RCC 7860 (cell line): ENCODE data around the gene SV2B.

ENCODE experiments used
- DNase-seq: peaks from one replicate; pipeline ENCODE4 v3.0.0-alpha.2; 2015; ENCODE audit warnings: low spot score
- FAIRE-seq: peaks from 2 replicates; lab custom pipeline; 2012; peaks lifted over from hg19 to GRCh38; lab: Jason Lieb, UNC

Gene SV2B

GRCh38 chr15:91102546-91103330, 2.7 kb downstream of the SV2B start:
- FAIRE-seq (no peak), DNase-seq (no peak)

- FAIRE-seq: no peak
Measured at GRCh38 chr15:91104111-91104510, 4.1 kb downstream of the SV2B start.

GRCh38 chr15:91108421-91108820, 8.4 kb downstream of the SV2B start:
- FAIRE-seq (no peak), DNase-seq (no peak)

More at GRCh38 chr15:91104111-91104510, 4.1 kb downstream of the SV2B start:
- no peak for DNase-seq

DNA sequence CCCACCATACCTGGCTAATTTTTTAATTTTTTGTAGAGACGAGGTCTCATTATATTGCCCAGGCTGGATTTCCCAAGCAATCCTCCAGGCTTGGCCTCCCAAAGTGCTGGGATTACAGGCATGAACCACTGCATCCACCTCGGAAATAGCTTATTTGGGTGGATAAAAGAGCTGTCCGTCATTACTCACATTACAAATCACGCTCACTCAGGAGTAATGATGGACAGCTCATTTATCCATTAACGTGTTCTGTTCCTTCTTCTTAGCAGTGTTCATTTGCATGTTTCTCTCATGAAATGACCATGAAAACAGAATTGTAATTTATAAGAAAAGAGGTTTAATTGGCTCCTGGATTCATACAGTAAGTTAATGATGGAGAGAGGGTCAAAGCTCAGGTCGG, 9.8 kb downstream of the SV2B start:
- DNase-seq (no peak), FAIRE-seq (no peak)

DNA sequence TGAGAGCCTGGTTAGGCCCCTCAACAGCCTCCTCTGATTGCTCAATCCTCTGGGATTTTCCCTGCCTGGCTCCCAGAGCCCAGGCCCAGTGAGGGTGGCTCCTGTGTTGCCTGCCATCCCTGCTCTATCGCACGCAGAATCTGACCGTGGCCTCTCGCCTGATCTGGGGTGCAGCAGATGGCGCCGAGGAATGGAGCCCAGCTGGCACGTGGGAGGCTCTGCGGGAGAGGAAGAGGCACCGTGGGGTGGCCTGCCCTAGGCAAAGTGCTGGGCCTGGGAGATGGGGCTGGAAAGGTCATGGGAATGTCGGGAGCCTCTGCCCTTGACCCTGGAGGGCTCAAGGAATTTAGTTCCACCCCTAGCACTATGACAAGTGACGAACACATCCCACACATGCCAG, 10.3 kb downstream of the SV2B start:
- no peak for FAIRE-seq

GRCh38 chr15:91113030-91113429, 13.0 kb downstream of the SV2B start:
- no peak for FAIRE-seq
- no peak for DNase-seq

More for the DNA sequence above, 10.3 kb downstream of the SV2B start:
- DNase-seq: no peak

DNA sequence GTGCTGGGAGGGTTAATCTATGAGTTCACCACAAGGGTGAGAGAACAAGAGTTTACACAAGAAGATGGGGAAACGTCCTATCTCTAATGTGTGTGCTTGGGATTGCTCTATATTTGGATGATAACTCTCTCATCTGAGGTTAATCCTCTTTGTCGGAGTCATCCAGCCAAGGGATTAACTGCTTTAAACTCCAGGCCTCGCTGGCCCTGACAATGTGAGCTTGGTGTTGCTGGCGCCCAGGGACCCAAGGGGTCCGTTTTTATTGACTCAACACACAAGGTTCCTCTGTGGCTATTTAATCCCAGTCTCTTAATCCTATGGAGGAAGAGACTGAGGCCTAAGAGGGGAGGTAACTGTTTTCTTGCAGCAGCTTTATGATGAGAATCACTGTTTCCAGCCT, 14.2 kb downstream of the SV2B start:
- no peak for FAIRE-seq
- DNase-seq: no peak

- DNase-seq (peak; percentile 40), FAIRE-seq (no peak)
Measured at GRCh38 chr15:91116113-91117067, 16.3 kb downstream of the SV2B start.

GRCh38 chr15:91117375-91117774, 17.3 kb downstream of the SV2B start:
- DNase-seq (no peak), FAIRE-seq (no peak)

- FAIRE-seq: no peak
- no peak for DNase-seq
Measured at GRCh38 chr15:91118817-91119590, 18.9 kb downstream of the SV2B start.

- DNase-seq: no peak
- no peak for FAIRE-seq
Measured at GRCh38 chr15:91122296-91122695, 22.2 kb downstream of the SV2B start.

DNA sequence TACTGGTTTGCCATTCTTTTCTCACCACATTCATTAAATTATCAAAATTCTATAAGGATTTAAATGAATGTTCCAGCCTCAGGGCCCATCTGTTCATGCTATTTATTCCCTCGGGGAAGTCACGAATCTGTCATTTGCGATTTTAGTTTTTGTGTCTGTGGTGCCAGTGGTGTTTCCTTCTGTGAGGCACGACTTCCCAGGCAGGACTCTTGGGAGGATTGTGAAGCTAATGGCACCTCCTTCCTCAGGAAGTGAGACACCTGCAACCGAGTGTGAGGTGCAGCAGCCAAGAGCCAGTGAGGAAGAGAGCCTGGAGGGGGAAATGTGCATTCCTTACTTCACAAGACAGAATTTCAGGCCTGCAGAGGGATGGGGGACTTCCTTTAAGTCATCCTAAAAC, 24.1 kb downstream of the SV2B start:
- no peak for FAIRE-seq

GRCh38 chr15:91125162-91125561, 25.1 kb downstream of the SV2B start:
- no peak for DNase-seq
- FAIRE-seq: no peak

More for the DNA sequence above, 24.1 kb downstream of the SV2B start:
- no peak for DNase-seq

GRCh38 chr15:91126080-91126479, 26.0 kb downstream of the SV2B start:
- DNase-seq (no peak), FAIRE-seq (no peak)

DNA sequence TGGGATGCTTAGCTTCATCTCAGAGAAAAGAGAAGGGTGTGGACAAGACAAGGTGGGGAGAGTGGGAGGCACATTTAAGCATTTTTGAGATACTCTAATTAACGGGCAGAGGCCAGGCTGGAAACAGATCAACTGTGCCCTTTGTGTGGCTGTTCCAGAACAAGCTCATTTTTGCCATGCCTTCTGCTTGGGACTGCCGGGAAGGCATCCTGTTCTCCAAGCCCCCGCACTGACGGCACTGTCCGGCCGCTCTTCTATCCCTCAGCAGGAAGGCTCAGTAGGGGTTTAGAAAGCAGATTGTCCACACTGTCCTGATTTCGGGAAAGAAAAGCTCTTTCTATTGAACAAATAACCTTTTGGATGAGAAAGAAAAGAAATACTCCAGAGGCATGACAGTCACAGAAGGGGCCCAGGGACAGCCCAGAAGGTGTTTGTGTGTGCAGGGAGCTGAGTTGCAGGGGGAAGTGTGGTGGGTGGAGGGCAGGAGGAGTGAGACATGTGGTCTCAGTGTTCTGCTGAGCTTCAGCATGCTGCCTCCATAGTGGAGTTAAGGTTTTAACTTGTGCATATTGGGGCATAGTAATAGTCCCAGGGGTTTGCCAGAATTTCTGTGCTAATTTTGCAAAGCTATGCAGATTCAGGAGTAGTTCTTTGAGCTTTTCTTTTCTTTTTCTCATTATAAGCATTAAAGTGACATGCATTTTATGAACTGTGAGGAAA, 27.3 kb downstream of the SV2B start:
- no peak for FAIRE-seq
- DNase-seq: no peak

DNA sequence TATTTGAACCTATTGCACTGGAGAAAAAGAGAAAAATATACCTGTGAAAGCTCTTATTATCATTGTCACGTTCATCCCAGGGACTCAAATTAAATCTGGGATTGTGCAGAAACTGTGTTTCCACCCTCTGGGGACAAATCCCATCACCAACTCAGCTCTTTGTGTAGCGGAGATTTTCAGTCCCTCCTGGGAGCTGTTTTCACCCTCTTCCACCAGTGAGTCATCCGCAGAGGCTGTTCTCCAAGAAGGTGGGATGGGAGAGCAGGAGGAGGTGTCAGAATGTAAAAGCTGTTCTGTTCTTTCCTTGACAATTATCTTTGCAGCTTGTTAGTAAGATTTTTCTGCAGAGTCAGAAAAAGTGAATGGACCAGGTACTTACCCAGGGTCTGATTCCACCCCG, 28.0 kb downstream of the SV2B start:
- no peak for FAIRE-seq
- no peak for DNase-seq

DNA sequence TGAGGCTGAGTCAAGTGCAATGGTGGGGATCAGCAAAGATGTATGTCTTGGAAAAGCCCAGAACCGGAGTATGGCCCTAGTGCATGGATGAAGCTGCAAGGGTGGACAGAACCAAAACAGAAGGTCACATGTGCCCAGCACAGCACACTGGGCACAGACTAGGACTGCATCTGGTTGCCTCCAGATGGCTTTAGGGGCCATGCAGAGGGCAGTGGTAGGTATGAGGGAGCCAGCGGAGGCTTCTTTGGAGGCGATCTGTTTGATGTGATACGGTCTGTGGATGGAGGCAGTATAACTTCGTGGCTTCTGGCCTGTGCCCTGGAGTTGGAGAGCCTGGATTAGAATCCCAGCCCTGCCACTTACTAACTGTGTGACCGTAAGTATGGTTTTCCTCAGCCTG, 29.4 kb downstream of the SV2B start:
- FAIRE-seq (no peak), DNase-seq (no peak)

DNA sequence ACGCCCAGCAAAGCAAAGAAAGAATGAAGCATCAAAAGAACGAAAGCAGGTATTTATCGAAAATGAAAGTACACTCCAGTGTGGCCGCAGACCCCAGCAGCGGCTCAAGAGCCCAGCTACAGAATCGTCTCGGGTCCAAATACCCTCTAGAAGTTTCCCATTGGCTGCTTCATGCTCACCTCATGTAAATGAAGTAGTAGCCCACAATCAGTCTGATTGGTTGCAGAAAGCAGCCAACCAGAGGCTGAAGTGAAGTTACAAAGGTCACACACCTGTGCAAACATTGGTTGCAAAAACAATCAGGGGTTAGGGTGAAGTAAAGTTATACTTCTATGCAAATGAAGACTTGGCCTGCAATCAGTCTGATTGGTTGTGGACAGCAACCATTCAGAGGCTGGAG, 32.0 kb downstream of the SV2B start:
- DNase-seq (no peak), FAIRE-seq (no peak)

DNA sequence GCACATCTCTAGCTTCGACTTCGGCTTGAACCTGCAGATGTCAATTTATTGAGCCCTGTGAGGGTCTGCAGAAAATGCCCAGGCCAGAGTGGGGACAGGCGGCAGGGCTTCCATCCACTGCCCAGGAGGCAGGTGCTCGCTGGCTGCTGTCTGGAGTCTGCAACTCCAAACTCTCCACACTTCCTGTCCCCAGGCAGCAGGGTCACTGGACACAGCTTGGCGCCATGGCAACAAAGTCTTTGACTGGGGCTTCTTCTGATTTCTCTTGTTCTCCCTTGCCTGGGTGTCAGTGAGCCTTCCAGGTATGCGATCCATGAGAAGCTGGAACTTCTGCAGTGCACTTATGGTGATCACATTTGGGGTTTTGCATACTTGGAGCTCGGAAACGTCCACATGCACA, 33.5 kb downstream of the SV2B start:
- FAIRE-seq: no peak
- DNase-seq: no peak
